MM.1S (cell line): ENCODE data around the gene ZNF175.

Source experiments
- DNase-seq: peaks from one replicate; pipeline ENCODE4 v3.0.0-alpha.2; 2015
- H2AFZ ChIP-seq: fragments of 300-600 bp; sonication (generic); 2 replicates; pipeline ENCODE4 v1.6.0; 2016; ENCODE audit warnings: antibody characterized with exemption, low read length
- H3F3A ChIP-seq: fragments of 300-600 bp; sonication (generic); 2 replicates; pipeline ENCODE4 v1.6.1; 2016; ENCODE audit warnings: mild to moderate bottlenecking, antibody characterized with exemption, low read length, moderate library complexity, mixed read lengths; ENCODE audit not compliant: insufficient read depth
- H3K27ac ChIP-seq: fragments of 300-600 bp; sonication (generic); 2 replicates; pipeline ENCODE4 v1.5.1; 2016; ENCODE audit warnings: mild to moderate bottlenecking, low read length
- H3K27me3 ChIP-seq: fragments of 300-600 bp; sonication (generic); replicated peaks from 2 replicates; pipeline ENCODE4 v1.6.0; 2016; ENCODE audit warnings: low read length; ENCODE audit not compliant: insufficient read depth
- H3K36me3 ChIP-seq: fragments of 300-600 bp; sonication (generic); replicated peaks from 2 replicates; pipeline ENCODE4 v1.6.1; 2016; ENCODE audit warnings: mild to moderate bottlenecking, low read length, mixed read lengths; ENCODE audit not compliant: insufficient read depth
- H3K4me1 ChIP-seq: fragments of 300-600 bp; sonication (generic); 2 replicates; pipeline ENCODE4 v1.6.1; 2016; ENCODE audit warnings: low read length, mixed read lengths
- H3K4me2 ChIP-seq: fragments of 300-600 bp; sonication (generic); 2 replicates; pipeline ENCODE4 v1.6.0; 2016; ENCODE audit warnings: low read depth, low read length
- H3K4me3 ChIP-seq: fragments of 300-600 bp; sonication (generic); 2 replicates; pipeline ENCODE4 v1.5.1; 2016; ENCODE audit warnings: low read length, mixed read lengths
- H3K79me2 ChIP-seq: fragments of 300-600 bp; sonication (generic); 2 replicates; pipeline ENCODE4 v1.6.1; 2016; ENCODE audit warnings: mixed run types, low read length, mixed read lengths
- H3K9ac ChIP-seq: fragments of 300-600 bp; sonication (generic); 2 replicates; pipeline ENCODE4 v1.6.1; 2016; ENCODE audit warnings: low read length, mixed read lengths
- H3K9me2 ChIP-seq: fragments of 300-600 bp; sonication (generic); replicated peaks from 2 replicates; pipeline ENCODE4 v1.6.1; 2016; ENCODE audit warnings: mild to moderate bottlenecking, low read length, mixed read lengths; ENCODE audit not compliant: insufficient read depth
- H3K9me3 ChIP-seq: fragments of 300-600 bp; sonication (generic); replicated peaks from 2 replicates; pipeline ENCODE4 v1.6.1; 2016; ENCODE audit warnings: mild to moderate bottlenecking, low read length, mixed read lengths; ENCODE audit not compliant: insufficient read depth
- H4K20me1 ChIP-seq: fragments of 300-600 bp; sonication (generic); 2 replicates; pipeline ENCODE4 v1.6.1; 2016; ENCODE audit warnings: mild to moderate bottlenecking, low read length, moderate library complexity, mixed read lengths; ENCODE audit not compliant: insufficient read depth
- EZH2 ChIP-seq: fragments of 300-600 bp; sonication (generic); optimal IDR thresholded peaks from 2 replicates; pipeline ENCODE3; 2017; ENCODE audit warnings: low read depth, mild to moderate bottlenecking, antibody characterized with exemption, low read length, mixed read lengths
- EZH2phosphoT487 ChIP-seq: fragments of 300-600 bp; sonication (generic); IDR thresholded peaks from 2 replicates; pipeline ENCODE4 v1.6.1; 2018; ENCODE audit warnings: antibody characterized with exemption, low read length
- TF ChIP-seq, protein P1 (sequence below): fragments of 300-600 bp; sonication (generic); IDR thresholded peaks from 2 replicates; pipeline ENCODE4 v1.5.1; 2016; ENCODE audit warnings: antibody characterized with exemption, low read length, mixed read lengths

ZNF175 gene

DNA sequence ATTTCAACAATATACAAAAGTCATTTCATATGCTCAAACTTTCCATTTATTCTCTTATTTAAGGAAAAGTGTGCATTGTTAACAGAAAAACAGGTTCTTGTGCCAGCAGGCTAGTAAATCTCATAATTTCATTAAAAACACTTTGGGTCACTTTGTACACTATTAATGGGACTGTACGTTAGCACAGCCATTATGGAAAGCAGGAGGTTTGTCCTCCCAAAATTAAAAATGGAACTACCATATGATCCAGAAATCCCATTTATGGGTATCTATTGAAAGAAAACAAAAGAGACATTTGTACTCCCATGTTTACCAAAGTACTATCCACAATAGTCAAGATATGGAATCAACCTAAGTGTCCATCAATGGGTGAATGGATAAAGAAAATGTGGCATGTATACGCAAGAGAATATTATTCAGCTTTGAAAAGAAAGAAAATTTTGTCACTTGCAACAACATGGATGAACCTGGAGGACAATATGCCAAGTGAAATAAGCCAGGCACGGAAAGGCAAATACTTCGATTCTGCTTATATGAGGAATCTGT, 31.2 kb upstream of the ZNF175 start:
- Histone ChIP-seq H3K36me3 (no peaks in the 10 kb centered on the region), H3K4me3 (no peak overlapping the region), H2AFZ (no peak overlapping the region), H3K79me2 (no peaks in the 10 kb centered on the region), H4K20me1 (no peaks in the 10 kb centered on the region), H3K9me2 (no peaks in the 10 kb centered on the region), H3K4me1 (no peaks in the 10 kb centered on the region), H3F3A (no peaks in the 10 kb centered on the region), H3K4me2 (no peak overlapping the region), H3K9me3 (no peaks in the 10 kb centered on the region), H3K9ac (no peak overlapping the region), H3K27ac (no peak overlapping the region), H3K27me3 (no peaks in the 10 kb centered on the region)
- TF ChIP-seq, protein P1, sequence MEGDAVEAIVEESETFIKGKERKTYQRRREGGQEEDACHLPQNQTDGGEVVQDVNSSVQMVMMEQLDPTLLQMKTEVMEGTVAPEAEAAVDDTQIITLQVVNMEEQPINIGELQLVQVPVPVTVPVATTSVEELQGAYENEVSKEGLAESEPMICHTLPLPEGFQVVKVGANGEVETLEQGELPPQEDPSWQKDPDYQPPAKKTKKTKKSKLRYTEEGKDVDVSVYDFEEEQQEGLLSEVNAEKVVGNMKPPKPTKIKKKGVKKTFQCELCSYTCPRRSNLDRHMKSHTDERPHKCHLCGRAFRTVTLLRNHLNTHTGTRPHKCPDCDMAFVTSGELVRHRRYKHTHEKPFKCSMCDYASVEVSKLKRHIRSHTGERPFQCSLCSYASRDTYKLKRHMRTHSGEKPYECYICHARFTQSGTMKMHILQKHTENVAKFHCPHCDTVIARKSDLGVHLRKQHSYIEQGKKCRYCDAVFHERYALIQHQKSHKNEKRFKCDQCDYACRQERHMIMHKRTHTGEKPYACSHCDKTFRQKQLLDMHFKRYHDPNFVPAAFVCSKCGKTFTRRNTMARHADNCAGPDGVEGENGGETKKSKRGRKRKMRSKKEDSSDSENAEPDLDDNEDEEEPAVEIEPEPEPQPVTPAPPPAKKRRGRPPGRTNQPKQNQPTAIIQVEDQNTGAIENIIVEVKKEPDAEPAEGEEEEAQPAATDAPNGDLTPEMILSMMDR, result no peak
- no peak for TF ChIP-seq EZH2
- no peak for TF ChIP-seq EZH2phosphoT487
- no peak for DNase-seq

DNA sequence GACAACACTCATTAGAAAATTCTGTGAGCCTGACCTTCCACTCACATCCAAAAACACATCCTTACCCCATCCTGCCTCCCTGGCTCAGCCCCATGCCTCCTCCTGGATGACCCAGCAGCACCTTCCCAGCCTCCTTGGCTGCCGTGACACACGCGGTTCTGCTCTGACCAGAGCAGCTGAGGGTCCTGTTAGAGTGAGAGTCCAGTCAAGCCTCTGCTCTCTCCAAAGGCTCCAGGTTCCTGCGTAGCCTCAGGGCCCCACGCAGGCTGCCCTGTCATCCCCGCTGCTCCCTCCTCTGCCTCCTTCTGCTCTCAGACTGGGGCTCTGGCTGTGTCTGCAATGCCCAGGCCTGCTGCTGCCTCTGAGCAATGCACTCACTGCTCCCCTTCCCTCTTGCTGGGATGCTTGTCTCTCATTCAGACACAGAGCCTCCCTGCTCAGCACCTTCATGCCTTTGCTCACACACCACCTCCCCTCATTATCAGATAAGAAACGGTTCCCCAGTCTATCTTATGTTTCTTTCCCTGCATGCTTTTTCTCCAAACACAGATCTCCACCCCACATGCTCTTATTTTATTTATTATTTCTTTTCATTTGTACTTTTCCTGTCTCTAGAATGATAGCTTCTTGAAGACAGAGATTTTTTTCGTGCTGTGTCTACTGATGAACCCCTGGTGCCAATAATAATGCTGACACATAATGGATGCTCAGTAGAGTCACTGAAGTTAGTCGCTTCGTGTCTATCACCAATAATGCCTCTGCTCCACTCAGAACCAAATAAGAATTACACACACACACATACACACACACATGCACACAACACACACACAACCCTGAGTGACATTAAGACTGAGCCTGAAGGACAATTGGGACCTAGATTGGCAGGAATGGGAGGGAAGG, 29.4 kb upstream of the ZNF175 start:
- Histone ChIP-seq H3K4me2 (no peak overlapping the region), H3K9me3 (no peaks in the 10 kb centered on the region), H3K9ac (no peak overlapping the region), H4K20me1 (no peaks in the 10 kb centered on the region), H3K9me2 (no peaks in the 10 kb centered on the region), H3K4me3 (no peak overlapping the region), H3K79me2 (no peaks in the 10 kb centered on the region), H3K27me3 (no peaks in the 10 kb centered on the region), H3K27ac (no peak overlapping the region), H2AFZ (no peak overlapping the region), H3F3A (no peaks in the 10 kb centered on the region), H3K4me1 (no peaks in the 10 kb centered on the region), H3K36me3 (no peaks in the 10 kb centered on the region)
- TF ChIP-seq EZH2, result no peak
- no peak for TF ChIP-seq EZH2phosphoT487
- TF ChIP-seq, protein P1, result no peak
- no peak for DNase-seq

- Histone ChIP-seq H3K27me3 (no peaks in the 10 kb centered on the region), H3K4me3 (no peak overlapping the region), H3K27ac (no peak overlapping the region), H3K36me3 (no peaks in the 10 kb centered on the region), H3K4me2 (no peak overlapping the region), H4K20me1 (no peaks in the 10 kb centered on the region), H3K9me3 (no peaks in the 10 kb centered on the region), H3K79me2 (no peaks in the 10 kb centered on the region), H2AFZ (no peak overlapping the region), H3K4me1 (no peaks in the 10 kb centered on the region), H3F3A (no peaks in the 10 kb centered on the region), H3K9me2 (no peaks in the 10 kb centered on the region), H3K9ac (no peak overlapping the region)
- no peak for DNase-seq
- TF ChIP-seq EZH2phosphoT487 (no peak), EZH2 (no peak)
- TF ChIP-seq, protein P1, result no peak
These were observed 28.4 kb upstream of the ZNF175 start for GRCh38 chr19:51542699-51543098.
